ENCODE results near the gene SPINK5. TPM values are rescaled to one million over a fixed set of nuclear protein-coding genes. Genes with fewer than 3 reads are reported as not detected.

SPINK5 gene
- total RNA-seq, 4 donors from 2014 or later = 0.31 to 3.2 (median 0.60) TPM; not detected in 1

DNA sequence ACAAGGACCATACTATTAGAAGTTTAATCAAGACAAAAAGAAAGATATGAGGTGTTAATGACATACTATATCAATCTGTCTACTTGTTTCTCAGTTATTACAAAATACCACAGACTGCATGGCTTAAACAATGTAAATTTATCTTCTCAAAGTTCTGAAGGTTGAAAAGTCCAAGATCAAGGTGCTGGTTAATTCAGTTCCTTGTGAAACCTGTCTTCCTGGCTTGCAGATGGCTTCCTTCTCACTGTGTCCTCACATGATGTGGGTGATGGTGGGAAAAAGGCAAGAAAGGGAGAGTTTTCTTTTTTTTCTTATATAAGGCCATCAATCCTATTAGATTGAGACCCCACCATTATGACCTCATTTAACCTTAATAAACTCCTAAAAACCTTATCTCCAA lies 89.0 kb downstream of the SPINK5 start:
- TF ChIP-seq, protein P1, sequence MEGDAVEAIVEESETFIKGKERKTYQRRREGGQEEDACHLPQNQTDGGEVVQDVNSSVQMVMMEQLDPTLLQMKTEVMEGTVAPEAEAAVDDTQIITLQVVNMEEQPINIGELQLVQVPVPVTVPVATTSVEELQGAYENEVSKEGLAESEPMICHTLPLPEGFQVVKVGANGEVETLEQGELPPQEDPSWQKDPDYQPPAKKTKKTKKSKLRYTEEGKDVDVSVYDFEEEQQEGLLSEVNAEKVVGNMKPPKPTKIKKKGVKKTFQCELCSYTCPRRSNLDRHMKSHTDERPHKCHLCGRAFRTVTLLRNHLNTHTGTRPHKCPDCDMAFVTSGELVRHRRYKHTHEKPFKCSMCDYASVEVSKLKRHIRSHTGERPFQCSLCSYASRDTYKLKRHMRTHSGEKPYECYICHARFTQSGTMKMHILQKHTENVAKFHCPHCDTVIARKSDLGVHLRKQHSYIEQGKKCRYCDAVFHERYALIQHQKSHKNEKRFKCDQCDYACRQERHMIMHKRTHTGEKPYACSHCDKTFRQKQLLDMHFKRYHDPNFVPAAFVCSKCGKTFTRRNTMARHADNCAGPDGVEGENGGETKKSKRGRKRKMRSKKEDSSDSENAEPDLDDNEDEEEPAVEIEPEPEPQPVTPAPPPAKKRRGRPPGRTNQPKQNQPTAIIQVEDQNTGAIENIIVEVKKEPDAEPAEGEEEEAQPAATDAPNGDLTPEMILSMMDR (IDR thresholded peaks at IDR 0.05) = no peak

DNA sequence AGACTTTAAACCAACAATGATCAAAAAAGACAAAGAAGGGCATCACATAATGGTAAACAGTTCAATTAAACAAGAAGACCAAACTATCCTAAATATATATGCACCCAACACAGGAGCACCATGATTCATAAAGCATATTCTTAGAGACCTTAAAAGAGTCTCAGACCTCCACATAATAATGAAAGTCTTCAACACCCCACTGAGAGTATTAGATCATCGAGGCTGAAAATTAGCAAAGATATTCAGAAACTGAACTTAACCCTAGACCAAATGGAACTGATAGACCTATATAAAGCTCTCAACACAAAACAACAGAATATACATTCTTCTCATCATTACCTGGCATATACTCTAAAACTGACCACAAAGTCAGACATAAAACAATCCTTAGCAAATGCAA lies 92.8 kb downstream of the SPINK5 start:
- DNase-seq (ENCODE audit: low spot score) = no peak
- TF ChIP-seq, protein P1 (IDR thresholded peaks at IDR 0.05) = no peak
- no peak for ATAC-seq (ENCODE audit: low FRiP score)

More for the DNA sequence above, 89.0 kb downstream of the SPINK5 start:
- ATAC-seq (ENCODE audit: low FRiP score) (no peak), DNase-seq (ENCODE audit: low spot score) (no peak)

DNA sequence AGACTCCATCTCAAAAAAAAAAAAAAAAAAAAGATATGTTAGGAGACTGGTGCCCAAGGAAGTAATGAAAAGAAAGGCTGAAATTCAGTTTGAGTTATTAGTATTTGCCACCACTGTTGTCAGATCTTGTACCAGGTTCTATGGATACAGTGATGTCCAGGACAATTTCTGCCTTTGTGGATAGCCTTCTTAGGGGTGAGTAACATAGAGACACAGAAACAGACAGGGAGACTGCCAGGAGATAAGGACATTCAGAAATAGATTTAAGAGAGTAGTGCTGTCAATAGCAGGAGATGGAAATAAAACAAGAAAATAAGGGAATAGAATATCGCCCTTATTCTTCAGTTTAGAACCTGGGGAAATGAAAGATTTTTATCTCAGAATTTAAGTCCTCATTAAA lies 98.3 kb downstream of the SPINK5 start:
- no peak for ATAC-seq (ENCODE audit: low FRiP score)
- no peak for DNase-seq (ENCODE audit: low spot score)
- TF ChIP-seq, protein P1 (IDR thresholded peaks at IDR 0.05) = no peak

DNA sequence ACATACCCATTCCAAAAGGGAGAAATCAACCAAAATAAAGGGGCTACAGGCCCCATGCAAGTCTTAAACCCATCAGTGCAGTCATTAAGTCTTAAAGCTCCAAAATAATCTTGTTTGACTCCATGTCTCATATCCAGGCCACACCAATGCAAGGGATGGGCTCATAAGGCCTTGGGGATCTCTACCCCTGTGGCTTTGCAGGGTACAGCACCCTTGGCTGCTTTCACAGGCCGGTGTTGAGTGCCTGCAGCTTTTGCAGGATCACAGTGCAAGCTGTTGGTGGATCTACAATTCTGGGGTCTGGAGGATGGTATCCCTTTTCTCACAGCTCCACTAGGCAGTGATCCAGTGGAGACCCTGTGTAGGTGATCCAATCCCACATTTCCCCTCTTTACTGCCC lies 99.6 kb downstream of the SPINK5 start:
- no peak for DNase-seq (ENCODE audit: low spot score)
- TF ChIP-seq, protein P1 (IDR thresholded peaks at IDR 0.05) = no peak
- no peak for ATAC-seq (ENCODE audit: low FRiP score)

DNA sequence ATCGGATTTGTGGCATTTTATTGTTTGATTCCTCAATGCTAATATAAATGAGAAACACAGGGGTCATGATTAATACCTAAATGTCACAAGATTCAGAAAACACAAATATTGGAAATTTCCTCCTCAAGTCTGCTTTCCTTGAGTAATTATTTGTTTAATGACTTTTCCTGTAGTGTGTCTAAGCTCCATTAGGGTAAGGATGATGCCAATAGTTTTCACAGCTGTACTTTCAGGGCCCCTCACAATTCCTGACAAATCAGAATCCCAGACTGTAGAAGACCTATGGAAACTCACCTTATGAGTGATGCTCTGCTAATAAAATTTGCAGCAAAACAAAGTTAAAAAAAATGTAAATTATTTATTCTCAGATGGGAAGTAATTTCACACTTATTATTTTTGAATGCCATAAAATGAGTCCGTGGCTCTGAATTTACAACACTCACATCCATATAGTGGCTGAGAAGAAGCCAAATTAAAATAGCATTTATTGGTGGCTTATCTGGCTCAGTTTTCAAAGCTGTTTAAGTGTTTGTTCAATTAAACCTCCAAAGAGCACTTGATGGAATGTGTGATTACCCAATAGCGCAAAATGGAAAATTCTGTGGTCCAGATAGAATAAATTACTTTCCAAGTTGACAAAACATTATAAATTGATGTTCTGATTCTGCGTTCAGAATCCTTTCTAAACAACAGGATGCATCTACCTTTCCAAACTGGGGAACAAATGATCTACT lies 102.9 kb downstream of the SPINK5 start:
- no peak for ATAC-seq (ENCODE audit: low FRiP score)
- TF ChIP-seq, protein P1 (IDR thresholded peaks at IDR 0.05) = no peak
- DNase-seq (ENCODE audit: low spot score) = no peak

DNA sequence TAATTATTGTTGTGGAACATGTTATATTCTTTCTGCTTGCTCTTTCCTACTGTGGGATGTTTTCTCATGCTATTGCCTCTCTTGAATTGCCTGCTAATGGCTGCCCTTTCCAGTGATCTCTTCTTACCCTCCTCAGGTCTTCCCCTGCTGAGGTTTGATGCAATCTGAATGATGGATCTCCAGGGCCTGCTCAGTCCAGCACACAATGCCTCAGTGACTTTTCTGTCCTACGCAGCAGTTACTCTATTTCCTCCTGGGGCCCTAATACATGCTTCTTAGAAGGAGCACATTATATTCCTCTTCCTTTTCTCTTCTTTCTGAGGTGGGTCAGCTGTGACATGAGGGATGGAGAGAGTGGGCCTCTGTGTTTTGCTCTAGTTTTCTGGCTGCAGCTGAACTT lies 104.5 kb downstream of the SPINK5 start, which contains the start of gene SPINK14:
Gene SPINK14, plus strand, starts transcription at position 301 of the 400 bp plus-strand sequence. CDS start 1,187 bp downstream, outside the sequence.
- TF ChIP-seq, protein P1 (IDR thresholded peaks at IDR 0.05) = no peak
- no peak for ATAC-seq (ENCODE audit: low FRiP score)
- no peak for DNase-seq (ENCODE audit: low spot score)

DNA sequence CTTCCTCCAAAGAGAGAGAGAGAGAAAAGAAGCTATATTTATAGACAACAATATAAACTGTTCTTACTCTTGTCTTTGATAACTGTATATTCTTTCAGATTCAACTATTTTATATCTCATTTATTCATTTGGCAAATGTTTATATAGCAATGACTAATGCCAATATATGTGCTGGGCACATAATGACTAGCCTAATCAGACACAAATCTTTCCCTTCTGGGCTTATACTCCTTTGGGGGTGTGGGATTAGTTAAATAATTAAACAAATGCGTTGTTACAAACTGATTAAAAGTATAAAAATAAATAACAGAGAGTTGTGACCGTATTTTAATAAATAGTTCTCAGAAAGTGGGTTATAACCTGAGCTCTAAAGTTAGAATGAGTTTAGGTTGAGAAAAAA lies 108.6 kb downstream of the SPINK5 start:
- TF ChIP-seq, protein P1 (IDR thresholded peaks at IDR 0.05) = no peak
- ATAC-seq (ENCODE audit: low FRiP score) = no peak

More for the DNA sequence above, 108.6 kb downstream of the SPINK5 start:
- no peak for DNase-seq (ENCODE audit: low spot score)

Data from omental fat pad (tissue), 4 donors.